SU-DHL-6 (cell line): ENCODE measurements around the gene GRID1.

Source experiments
- CTCF ChIP-seq: fragments of 200-600 bp; sonication (generic); IDR thresholded peaks from one replicate; pipeline ENCODE4 v1.5.1; 2017; ENCODE audit warnings: antibody characterized with exemption, mild to moderate bottlenecking, low read length, moderate library complexity; ENCODE audit not compliant: insufficient read depth, poor library complexity, severe bottlenecking
- EZH2phosphoT487 ChIP-seq: fragments of 200-600 bp; sonication (generic), shearing (Covaris generic); conservative IDR thresholded peaks from 2 replicates; pipeline ENCODE4 v1.6.1; 2018; ENCODE audit warnings: mild to moderate bottlenecking, antibody characterized with exemption, low read length, moderate library complexity, mixed read lengths

GRCh38 chr10:86287966-86288579 is 78.5 kb downstream of the GRID1 start:
- no peak for TF ChIP-seq CTCF
- TF ChIP-seq EZH2phosphoT487, result no peak
